Measurements from ENCODE around the gene COL1A1. TPM values are rescaled to one million over a fixed set of nuclear protein-coding genes. Genes with fewer than 3 reads are reported as not detected.
A peak's percentile ranks its signal among the peaks of the same experiment; 100 is the strongest.

Gene COL1A1
- 10 to 100 TPM; 23.4 to 67.2 (median 44.5) TPM for total RNA-seq

DNA sequence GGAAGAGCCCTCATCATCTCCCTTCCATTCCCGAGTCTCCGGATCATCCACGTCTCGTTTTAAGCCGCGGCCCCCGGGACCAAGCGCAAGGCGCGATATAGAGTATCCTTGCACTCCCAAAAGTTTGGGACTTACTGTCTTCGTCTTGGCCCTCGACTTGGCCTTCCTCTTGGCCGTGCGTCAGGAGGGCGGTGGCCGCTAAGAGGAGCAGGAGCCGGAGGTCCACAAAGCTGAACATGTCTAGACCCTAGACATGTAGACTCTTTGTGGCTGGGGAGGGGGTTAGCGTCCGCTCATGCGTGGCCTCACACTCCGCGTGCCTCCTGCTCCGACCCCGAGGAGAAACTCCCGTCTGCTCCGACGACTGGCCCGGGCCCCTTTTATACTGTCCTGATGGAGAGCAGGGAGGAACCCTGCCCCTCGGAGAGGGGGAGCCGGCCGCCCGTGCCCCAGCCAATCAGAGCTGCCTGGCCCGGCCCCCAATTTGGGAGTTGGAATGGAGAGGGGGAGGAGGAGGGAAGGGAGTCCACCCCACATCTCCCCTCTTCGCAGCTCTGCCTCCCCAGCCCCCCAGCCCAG is at the start of gene COL1A1:
TSS of gene COL1A1 (minus strand) at position 356 of the 579 bp plus-strand sequence. CDS start at position 238, 118 bp downstream.
- Histone ChIP-seq H3K4me1 (peaks cover 0 to 8% of the 10 kb centered on the region in 2 donors), H3K9me3 (no peaks in the 10 kb centered on the region), H3K36me3 (no peaks in the 10 kb centered on the region), H3K27ac (peak within 1 kb of the TSS; percentile 85 to 93), H3K27me3 (peaks cover 0 to 14% of the 10 kb centered on the region in 2 donors), H3K4me3 (peak within 1 kb of the TSS; percentile 57 to 66 (median 64))
- peak; percentile 74 to 97 (median 97) for TF ChIP-seq POLR2AphosphoS5 (IDR thresholded peaks at IDR 0.05)
- TF ChIP-seq POLR2A (IDR thresholded peaks at IDR 0.05), result peak; percentile 90
- TF ChIP-seq, protein P1, sequence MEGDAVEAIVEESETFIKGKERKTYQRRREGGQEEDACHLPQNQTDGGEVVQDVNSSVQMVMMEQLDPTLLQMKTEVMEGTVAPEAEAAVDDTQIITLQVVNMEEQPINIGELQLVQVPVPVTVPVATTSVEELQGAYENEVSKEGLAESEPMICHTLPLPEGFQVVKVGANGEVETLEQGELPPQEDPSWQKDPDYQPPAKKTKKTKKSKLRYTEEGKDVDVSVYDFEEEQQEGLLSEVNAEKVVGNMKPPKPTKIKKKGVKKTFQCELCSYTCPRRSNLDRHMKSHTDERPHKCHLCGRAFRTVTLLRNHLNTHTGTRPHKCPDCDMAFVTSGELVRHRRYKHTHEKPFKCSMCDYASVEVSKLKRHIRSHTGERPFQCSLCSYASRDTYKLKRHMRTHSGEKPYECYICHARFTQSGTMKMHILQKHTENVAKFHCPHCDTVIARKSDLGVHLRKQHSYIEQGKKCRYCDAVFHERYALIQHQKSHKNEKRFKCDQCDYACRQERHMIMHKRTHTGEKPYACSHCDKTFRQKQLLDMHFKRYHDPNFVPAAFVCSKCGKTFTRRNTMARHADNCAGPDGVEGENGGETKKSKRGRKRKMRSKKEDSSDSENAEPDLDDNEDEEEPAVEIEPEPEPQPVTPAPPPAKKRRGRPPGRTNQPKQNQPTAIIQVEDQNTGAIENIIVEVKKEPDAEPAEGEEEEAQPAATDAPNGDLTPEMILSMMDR (IDR thresholded peaks at IDR 0.05), result no peak
- intact Hi-C loops (cut with DNase I; ENCODE audit: low total_unique reads), result no loop called here
- DNase-seq (ENCODE audit: low spot score in 2 of 2), result peak; percentile 56 to 69

DNA sequence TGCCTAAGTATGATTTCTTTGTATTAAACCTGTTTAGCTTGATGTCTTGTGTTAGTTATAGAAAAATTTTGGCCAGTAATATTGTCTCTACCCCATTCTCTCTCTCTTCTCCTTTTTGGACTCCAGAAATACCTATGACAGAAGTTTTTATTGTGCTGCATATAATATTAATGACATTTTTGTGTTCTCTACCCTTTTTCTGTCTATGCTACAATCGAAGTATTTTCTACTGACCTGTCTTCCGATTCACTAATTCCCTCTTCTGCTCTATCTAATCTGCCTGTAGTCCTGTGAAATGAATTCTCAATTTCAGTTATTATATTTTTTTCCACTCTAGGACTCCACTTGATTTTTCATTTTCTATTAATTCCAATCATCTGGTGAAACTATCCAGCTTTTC is 46.8 kb upstream of the COL1A1 start:
- intact Hi-C loops (cut with DNase I; ENCODE audit: low total_unique reads), result no loop called here
- no peak overlapping the region for H3K4me3 ChIP-seq
- DNase-seq (ENCODE audit: low spot score in 2 of 2), result no peak

DNA sequence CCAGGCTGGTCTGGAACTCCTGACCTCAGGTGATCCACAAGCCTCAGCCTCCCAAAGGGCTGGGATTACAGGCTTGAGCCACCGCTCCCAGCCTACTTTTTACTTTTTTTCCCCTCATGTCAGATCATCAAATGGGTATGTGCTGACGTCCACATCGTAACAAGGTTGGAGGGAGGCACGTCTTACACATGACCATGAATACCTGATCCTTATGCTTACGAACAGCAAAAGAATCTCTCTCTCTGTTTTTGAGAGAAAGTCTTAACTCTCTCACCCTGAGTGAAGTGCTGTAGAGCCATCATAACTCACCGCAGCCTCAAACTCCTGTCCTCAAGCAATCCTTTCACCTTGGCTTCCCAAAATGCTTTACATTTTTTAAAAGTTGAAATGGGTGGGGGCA is 43.3 kb upstream of the COL1A1 start:
- Histone ChIP-seq H3K27me3 (no peaks in the 10 kb centered on the region), H3K27ac (no peak overlapping the region), H3K4me1 (no peaks in the 10 kb centered on the region), H3K4me3 (no peak overlapping the region), H3K9me3 (peaks cover 0 to 4% of the 10 kb centered on the region in 2 donors), H3K36me3 (no peaks in the 10 kb centered on the region)
- TF ChIP-seq POLR2A (IDR thresholded peaks at IDR 0.05) (no peak), POLR2AphosphoS5 (IDR thresholded peaks at IDR 0.05) (no peak)
- TF ChIP-seq, protein P1 (IDR thresholded peaks at IDR 0.05), result no peak
- intact Hi-C loops (cut with DNase I; ENCODE audit: low total_unique reads), result no loop called here
- DNase-seq (ENCODE audit: low spot score in 2 of 2), result no peak

More for the DNA sequence above, 46.8 kb upstream of the COL1A1 start:
- Histone ChIP-seq H3K27me3 (no peaks in the 10 kb centered on the region), H3K27ac (no peak overlapping the region), H3K4me1 (no peaks in the 10 kb centered on the region), H3K36me3 (no peaks in the 10 kb centered on the region), H3K9me3 (peaks cover 0 to 4% of the 10 kb centered on the region in 2 donors)
- TF ChIP-seq POLR2AphosphoS5 (IDR thresholded peaks at IDR 0.05) (no peak), POLR2A (IDR thresholded peaks at IDR 0.05) (no peak)
- TF ChIP-seq, protein P1 (IDR thresholded peaks at IDR 0.05), result no peak

GRCh38 chr17:50241431-50241830 is 40.0 kb upstream of the COL1A1 start:
- Histone ChIP-seq H3K4me1 (no peaks in the 10 kb centered on the region), H3K36me3 (no peaks in the 10 kb centered on the region), H3K9me3 (no peaks in the 10 kb centered on the region), H3K4me3 (no peak overlapping the region), H3K27me3 (no peaks in the 10 kb centered on the region), H3K27ac (no peak overlapping the region)
- DNase-seq (ENCODE audit: low spot score in 2 of 2), result no peak
- intact Hi-C loops (cut with DNase I; ENCODE audit: low total_unique reads), result no loop called here
- TF ChIP-seq, protein P1 (IDR thresholded peaks at IDR 0.05), result no peak
- TF ChIP-seq POLR2AphosphoS5 (IDR thresholded peaks at IDR 0.05) (no peak), POLR2A (IDR thresholded peaks at IDR 0.05) (no peak)

GRCh38 chr17:50240851-50241250 is 39.4 kb upstream of the COL1A1 start:
- DNase-seq (ENCODE audit: low spot score in 2 of 2), result no peak
- intact Hi-C loops (cut with DNase I; ENCODE audit: low total_unique reads), result no loop called here
- Histone ChIP-seq H3K4me3 (no peak overlapping the region), H3K27me3 (no peaks in the 10 kb centered on the region), H3K36me3 (no peaks in the 10 kb centered on the region), H3K27ac (no peak overlapping the region), H3K9me3 (no peaks in the 10 kb centered on the region), H3K4me1 (no peaks in the 10 kb centered on the region)
- TF ChIP-seq POLR2AphosphoS5 (IDR thresholded peaks at IDR 0.05) (no peak), POLR2A (IDR thresholded peaks at IDR 0.05) (no peak)
- TF ChIP-seq, protein P1 (IDR thresholded peaks at IDR 0.05), result no peak
